GM18526 (cell line): ENCODE results near the gene COL26A1.

Experiments used
- POLR2A ChIP-seq: IDR thresholded peaks from 3 replicates; pipeline ENCODE4 v1.6.1; 2011; ENCODE audit not compliant: insufficient read length; ENCODE audit errors: extremely low read depth

COL26A1 gene

DNA sequence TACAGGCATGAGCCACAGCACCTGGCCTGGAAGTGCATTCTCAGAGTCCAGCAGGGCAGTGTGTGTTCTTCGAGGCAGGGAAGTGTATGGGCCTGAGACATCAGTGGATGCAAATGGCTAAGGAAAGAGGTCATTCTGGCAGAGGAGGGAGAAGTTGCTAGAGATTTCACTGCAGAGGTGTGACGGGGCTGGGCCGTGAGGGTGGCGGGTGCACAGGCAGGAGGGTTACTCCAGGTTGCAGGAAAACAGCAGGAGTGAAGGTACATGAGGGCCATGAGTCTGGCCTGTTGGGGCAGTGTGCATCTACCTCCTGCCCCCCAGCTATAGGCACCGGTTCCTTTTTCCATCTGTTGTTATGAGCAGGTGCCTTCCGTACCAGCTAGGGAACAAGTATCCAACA lies 29.3 kb downstream of the COL26A1 start:
- no peak for TF ChIP-seq POLR2A

DNA sequence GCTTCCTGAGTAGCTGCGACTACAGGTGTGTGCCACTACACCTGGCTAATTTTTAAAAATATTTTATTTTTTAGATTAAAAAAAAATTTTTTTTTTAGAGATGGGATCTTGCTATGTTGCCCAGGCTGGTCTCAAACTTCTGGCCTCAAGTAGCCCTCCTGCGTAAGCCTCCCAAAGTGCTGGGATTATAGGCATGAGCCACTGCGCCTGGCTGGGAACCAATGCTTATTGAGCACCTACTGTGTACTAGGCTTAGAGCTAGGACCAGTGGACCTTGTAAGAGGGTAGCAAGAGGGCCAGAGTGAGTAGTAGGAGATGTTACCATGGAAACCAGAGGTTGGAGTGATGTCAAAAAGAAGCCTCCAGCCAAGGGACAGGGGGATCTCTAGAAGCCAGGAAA lies 31.2 kb downstream of the COL26A1 start:
- TF ChIP-seq POLR2A: no peak

- no peak for TF ChIP-seq POLR2A
Measured at GRCh38 chr7:101395376-101395775, 32.7 kb downstream of the COL26A1 start.

DNA sequence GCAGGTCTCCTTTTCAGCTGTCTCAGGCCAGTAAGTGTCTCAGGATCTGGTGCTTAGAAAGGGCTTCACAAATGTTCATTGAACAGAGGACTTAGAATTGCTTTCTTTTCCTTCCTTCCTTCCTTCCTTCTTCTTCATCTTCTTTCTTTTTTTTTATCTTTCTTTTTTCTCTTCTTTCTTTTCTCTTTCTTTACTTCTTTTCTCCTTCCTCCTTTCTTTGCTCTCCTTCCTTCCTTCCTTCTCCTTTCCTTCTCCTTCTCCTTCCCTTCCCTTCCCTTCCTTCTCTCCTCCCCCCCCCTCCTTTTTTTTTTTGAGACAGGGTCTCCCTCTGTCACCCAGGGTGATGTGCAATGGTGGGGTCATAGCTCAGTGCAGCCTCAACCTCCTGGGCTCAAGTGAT lies 34.6 kb downstream of the COL26A1 start:
- no peak for TF ChIP-seq POLR2A

DNA sequence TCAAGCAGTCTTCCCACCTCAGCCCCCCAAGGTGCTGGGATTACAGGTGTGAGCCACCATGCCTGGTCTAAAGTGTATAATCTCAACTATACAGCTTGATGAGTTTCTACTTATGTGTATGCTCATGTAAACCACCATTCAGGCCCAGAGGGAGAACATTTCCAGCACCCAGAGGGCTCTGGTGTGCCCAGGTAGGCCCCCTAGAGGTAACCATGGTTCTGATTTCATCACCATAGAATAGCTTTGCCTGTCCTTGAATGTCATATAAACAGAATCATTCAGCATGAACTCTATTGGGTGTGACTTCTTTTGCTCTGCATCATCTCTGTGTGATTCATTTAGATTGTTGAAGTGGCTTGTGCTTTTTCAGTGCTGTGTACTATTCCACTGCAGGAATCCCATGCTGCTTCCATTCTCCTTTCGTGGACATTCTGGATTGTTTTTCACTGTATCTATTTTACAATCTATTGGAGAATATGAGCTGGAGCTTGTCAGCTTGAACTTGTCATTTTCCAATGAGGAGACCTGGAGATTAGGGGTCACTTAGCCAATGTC lies 35.2 kb downstream of the COL26A1 start:
- no peak for TF ChIP-seq POLR2A

DNA sequence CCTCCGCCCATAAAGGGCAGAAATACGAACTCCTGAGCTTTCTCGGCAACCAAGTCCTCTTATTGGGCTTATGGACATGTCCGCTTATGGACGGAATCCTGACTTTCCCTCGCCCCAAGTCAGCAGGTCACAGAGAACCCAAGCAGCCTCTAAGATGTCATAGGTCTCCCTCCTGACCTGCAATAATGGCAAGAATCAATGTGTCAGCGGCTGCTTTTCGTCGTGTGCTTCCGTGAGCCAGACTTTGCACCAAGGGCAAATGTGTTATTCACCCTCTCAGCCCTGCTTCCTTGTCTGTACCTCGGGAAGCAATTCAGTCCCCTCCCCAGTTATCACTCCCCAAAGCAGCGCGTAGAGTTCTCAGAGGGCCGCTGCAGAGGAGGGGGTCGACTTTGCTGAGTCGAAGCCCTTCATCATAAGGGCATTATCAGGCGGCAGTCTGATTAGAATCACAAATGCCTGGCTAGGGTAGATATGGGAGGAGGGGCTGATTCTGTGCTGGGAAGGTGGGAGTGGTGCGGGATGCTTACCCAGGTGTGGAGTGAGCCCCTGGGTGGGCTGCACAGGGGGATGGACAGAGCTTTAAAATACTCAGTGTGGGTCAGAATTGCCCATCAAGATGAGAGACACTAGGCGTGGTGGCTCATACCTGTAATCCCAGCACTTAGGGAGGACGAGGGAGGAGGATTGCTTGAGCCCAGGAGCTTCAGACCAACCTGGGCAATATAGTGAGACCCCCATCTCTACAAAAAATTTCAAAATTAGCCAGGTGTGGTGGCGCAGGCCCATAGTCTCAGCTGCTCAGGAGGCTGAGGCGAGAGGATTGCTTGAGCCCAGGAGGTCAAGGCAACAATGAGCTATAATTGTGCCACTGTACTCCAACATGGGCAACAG lies 36.0 kb downstream of the COL26A1 start:
- TF ChIP-seq POLR2A: no peak

GRCh38 chr7:101399759-101400158 lies 37.1 kb downstream of the COL26A1 start:
- TF ChIP-seq POLR2A: no peak

DNA sequence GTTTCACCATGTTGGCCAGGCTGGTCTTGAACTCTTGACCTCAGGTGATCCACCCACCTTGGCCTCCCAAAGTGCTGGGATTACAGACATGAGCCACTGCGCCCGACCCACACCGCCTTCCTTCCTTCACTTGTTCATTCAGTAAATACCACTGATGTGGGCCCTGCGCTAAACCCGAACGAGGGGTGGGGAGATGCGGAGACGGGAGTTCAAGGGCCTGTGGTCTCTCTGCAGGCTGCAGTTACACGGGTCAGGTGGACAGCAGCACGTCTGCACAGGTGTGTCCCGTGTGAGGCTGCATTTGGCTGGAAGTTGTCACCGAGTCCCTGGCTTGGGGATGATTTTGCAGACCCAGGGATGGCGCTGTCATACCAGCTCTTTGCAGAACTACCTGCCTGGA lies 38.1 kb downstream of the COL26A1 start:
- TF ChIP-seq POLR2A: no peak

DNA sequence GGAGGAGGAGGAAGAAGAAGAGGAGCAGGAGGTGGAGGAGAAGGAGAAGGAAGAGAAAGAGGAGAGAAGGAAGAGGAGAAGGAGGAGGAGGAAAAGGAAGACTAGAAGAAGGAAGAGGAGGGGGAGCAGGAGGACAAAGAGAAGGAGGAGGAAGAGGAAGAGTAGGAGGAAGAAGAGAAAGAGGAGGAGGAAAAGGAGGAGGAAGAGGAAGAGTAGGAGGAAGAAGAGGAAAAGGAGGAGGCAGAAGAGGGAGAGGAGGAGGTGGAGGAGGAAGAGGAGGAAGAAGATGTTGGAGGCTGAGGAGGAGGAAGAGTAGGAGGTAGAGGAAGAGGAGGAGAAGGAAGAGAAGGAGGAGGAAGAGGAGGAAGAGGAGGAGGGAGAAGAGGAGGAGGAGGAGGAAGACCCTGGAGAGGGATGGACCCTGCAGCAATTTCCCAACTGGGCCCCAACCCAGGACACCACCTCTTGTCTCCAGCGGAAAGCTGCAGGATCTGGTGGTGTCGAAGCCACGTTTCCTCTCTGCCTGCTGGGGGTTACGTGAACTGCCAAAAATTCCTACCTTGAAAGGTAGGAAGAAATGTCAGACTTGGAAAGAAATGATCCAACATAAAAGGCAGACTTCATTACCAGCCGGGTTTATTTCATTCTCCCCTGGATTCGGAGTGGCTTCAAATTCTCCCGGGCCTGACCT lies 38.9 kb downstream of the COL26A1 start:
- TF ChIP-seq POLR2A: no peak

DNA sequence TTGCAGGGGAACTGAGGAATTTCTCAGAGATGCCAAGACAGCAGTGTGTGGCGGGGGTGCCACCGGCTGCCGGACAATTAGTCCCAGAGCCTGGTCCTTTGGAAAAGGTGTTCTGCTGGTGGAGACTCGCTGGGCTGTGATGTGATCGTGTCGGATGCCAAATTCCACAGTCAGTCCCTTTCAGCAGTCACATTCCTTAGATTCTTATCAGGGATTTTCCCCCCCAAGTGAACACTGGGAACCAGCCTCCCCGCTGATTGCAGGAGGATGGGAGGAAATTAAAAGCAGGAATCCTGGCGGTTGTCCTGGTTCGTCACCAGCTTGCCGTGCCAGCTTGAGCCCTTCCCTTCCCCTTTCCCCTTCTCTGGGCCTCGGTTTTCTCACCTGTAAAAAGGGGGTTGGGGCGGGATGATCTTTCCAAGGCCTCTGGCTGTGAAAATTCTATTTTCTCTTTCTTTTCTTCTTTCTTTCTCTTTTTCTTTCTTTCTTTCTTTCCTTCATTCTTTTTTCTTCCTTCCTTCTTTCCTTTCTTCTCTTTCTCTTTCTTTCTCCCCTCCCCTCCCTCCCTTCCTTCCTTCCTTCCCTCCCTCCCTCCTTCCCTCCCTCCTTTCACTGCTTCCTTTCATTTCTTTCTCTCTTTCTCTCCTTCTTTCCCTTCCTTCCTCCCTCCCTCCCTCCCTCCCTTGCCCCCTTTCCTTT lies 39.6 kb downstream of the COL26A1 start:
- no peak for TF ChIP-seq POLR2A

DNA sequence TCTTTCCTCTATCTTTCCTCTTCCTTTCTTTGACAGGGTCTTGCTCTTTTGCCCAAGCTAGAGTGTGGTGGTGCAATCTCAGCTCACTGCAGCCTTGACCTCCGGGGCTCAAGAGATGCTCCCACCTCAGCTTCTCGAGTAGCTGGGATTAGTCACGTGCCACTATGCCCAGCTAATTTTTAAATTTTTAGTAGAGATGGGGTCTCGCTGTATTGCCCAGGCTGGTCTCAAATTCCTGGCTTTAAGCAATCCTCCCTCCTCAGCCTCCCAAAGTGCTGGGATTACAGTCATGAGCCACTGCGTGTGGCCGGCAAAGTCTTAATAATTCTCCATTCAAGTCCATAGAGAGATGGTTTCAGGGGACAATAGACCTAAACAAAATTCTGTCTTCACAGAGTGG lies 40.2 kb downstream of the COL26A1 start:
- TF ChIP-seq POLR2A: no peak

DNA sequence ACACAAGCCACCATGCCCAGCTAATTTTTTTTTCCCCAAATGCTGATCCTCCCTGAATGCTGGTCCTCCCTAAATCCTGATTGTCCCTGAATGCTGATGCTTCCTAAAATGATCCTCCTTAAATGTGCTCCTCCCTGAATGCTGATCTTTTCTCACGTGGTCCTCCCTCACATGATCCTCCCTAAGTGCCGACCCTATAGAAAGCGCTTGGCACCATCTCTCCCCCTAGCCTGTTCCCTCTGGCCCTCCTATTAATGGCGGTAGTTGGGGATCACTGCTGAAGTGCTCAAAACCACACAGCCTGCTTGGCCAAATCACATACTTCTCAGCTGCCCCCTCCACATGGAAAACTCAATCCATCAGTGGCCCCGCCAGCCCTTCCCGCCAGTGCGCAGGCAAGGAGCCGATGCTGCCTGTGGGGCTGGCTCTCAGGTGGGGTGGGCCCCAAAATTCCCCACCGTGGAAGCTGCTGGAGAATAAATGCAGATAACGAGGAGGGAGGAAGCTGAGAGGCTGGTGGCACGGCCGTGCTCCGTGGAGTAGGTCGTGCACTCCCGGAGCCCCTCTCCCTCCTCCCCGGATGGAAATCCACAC lies 42.9 kb downstream of the COL26A1 start:
- no peak for TF ChIP-seq POLR2A

GRCh38 chr7:101410743-101411507 lies 48.2 kb downstream of the COL26A1 start:
- no peak for TF ChIP-seq POLR2A

GRCh38 chr7:101411508-101411874 lies 48.8 kb downstream of the COL26A1 start:
- TF ChIP-seq POLR2A: no peak
